SK-N-SH treated with all-trans-retinoic acid at 6 μM for 48 hours (cell line): ENCODE results near the gene IL2RG.

Experiments
- ARNTL ChIP-seq: fragments of 450-650 bp; formaldehyde crosslinking; IDR thresholded peaks from 2 replicates; pipeline ENCODE4 v1.5.0; 2020; ENCODE audit warnings: low read depth, mild to moderate bottlenecking, moderate library complexity, borderline replicate concordance
- OSR1 ChIP-seq: fragments of 250-450 bp; sonication (Bioruptor Pico); IDR thresholded peaks from 2 replicates; pipeline ENCODE4 v1.8.0; 2022; ENCODE audit warnings: moderate library complexity, mild to moderate bottlenecking, inconsistent platforms
- ZFP3 ChIP-seq: fragments of 250-450 bp; sonication (Bioruptor Pico); IDR thresholded peaks from 2 replicates; pipeline ENCODE4 v1.5.0; 2020; ENCODE audit warnings: mild to moderate bottlenecking, moderate library complexity

GRCh38 chrX:71067712-71068043 lies 43.7 kb downstream of the IL2RG start:
- TF ChIP-seq ARNTL (no peak), OSR1 (CRISPR knock-in tag) (no peak), ZFP3 (CRISPR knock-in tag) (no peak)
